H9 (cell line): Measurements from ENCODE around the gene CDH15. TPM values are rescaled to one million over a fixed set of nuclear protein-coding genes. Genes with fewer than 3 reads are reported as not detected.

ENCODE experiments used
- DNase-seq: peaks from one replicate; pipeline ENCODE4 v3.0.0-alpha.2; 2017
- H2AFZ ChIP-seq: one replicate; pipeline ENCODE4 v1.6.1; 2013; ENCODE audit warnings: mild to moderate bottlenecking, low read length, control low read depth, moderate library complexity
- H2AK5ac ChIP-seq: 2 replicates; pipeline ENCODE4 v1.6.1; 2013; ENCODE audit warnings: low read length, control low read depth, mixed read lengths; ENCODE audit not compliant: insufficient read length
- H2BK120ac ChIP-seq: one replicate; pipeline ENCODE4 v1.6.1; 2013; ENCODE audit warnings: low read depth, mild to moderate bottlenecking, low read length, control low read depth, inconsistent platforms; ENCODE audit not compliant: poor library complexity, severe bottlenecking
- H2BK12ac ChIP-seq: 2 replicates; pipeline ENCODE4 v1.6.1; 2013; ENCODE audit warnings: low read length, control low read depth, mixed read lengths, low read depth; ENCODE audit not compliant: insufficient read length
- H2BK15ac ChIP-seq: 2 replicates; pipeline ENCODE4 v1.6.1; 2013; ENCODE audit warnings: low read depth, low read length, control low read depth
- H2BK20ac ChIP-seq: one replicate; pipeline ENCODE4 v1.6.1; 2013; ENCODE audit warnings: low read depth, mild to moderate bottlenecking, low read length, control low read depth, inconsistent platforms; ENCODE audit not compliant: poor library complexity, severe bottlenecking
- H2BK5ac ChIP-seq: 2 replicates; pipeline ENCODE4 v1.6.1; 2013; ENCODE audit warnings: low read length, control low read depth, mixed read lengths; ENCODE audit not compliant: insufficient read length
- H3K14ac ChIP-seq: 2 replicates; pipeline ENCODE4 v1.6.1; 2013; ENCODE audit warnings: low read length, control low read depth; ENCODE audit not compliant: insufficient read depth
- H3K18ac ChIP-seq: 2 replicates; pipeline ENCODE4 v1.6.1; 2013; ENCODE audit warnings: low read depth, mild to moderate bottlenecking, mixed read lengths, low read length, control low read depth; ENCODE audit not compliant: insufficient read length
- H3K23ac ChIP-seq: 2 replicates; pipeline ENCODE4 v1.6.1; 2013; ENCODE audit warnings: low read length, control low read depth, mixed read lengths, low read depth; ENCODE audit not compliant: insufficient read length
- H3K23me2 ChIP-seq: 2 replicates; pipeline ENCODE4 v1.6.1; 2013; ENCODE audit warnings: low read depth, mild to moderate bottlenecking, mixed read lengths, low read length, control low read depth; ENCODE audit not compliant: insufficient read length, poor library complexity, severe bottlenecking
- H3K27ac ChIP-seq: 2 replicates; pipeline ENCODE4 v1.5.1; 2013; ENCODE audit warnings: low read length, control low read depth, mixed read lengths, low read depth; ENCODE audit not compliant: insufficient read length
- H3K27me3 ChIP-seq: 2 replicates; pipeline ENCODE4 v1.6.1; 2013; ENCODE audit warnings: low read length, control low read depth, inconsistent platforms; ENCODE audit not compliant: insufficient read depth
- H3K4ac ChIP-seq: 2 replicates; pipeline ENCODE4 v1.6.1; 2013; ENCODE audit warnings: low read depth, mild to moderate bottlenecking, control low read depth, inconsistent platforms, low read length, moderate library complexity
- H3K4me1 ChIP-seq: 2 replicates; pipeline ENCODE4 v1.6.1; 2013; ENCODE audit warnings: low read length, control low read depth, inconsistent platforms; ENCODE audit not compliant: insufficient read depth
- H3K4me2 ChIP-seq: 2 replicates; pipeline ENCODE4 v1.6.1; 2013; ENCODE audit warnings: low read length, control low read depth, mixed read lengths; ENCODE audit not compliant: insufficient read length, insufficient read depth
- H3K56ac ChIP-seq: 2 replicates; pipeline ENCODE4 v1.6.1; 2013; ENCODE audit warnings: low read depth, mild to moderate bottlenecking, mixed read lengths, low read length, control low read depth; ENCODE audit not compliant: insufficient read length
- H3K79me1 ChIP-seq: 2 replicates; pipeline ENCODE4 v1.6.1; 2013; ENCODE audit warnings: low read depth, mild to moderate bottlenecking, moderate library complexity, low read length, control low read depth, inconsistent platforms; ENCODE audit not compliant: insufficient read depth, poor library complexity, severe bottlenecking
- H3K79me2 ChIP-seq: 2 replicates; pipeline ENCODE4 v1.6.1; 2013; ENCODE audit warnings: low read length, control low read depth, inconsistent platforms; ENCODE audit not compliant: insufficient read depth
- H3K9ac ChIP-seq: 2 replicates; pipeline ENCODE4 v1.6.1; 2013; ENCODE audit warnings: low read length, control low read depth, mixed read lengths; ENCODE audit not compliant: insufficient read length; ENCODE audit errors: extremely low read depth
- H3K9me3 ChIP-seq: one replicate; pipeline ENCODE4 v1.6.1; 2013; ENCODE audit warnings: low read depth, low read length, inconsistent platforms; ENCODE audit not compliant: control insufficient read depth
- H3T11ph ChIP-seq: one replicate; pipeline ENCODE4 v1.6.1; 2013; ENCODE audit warnings: mild to moderate bottlenecking, low read length, control low read depth, inconsistent platforms
- H4K20me1 ChIP-seq: one replicate; pipeline ENCODE4 v1.6.1; 2013; ENCODE audit not compliant: control insufficient read depth, insufficient read length, insufficient read depth
- H4K5ac ChIP-seq: 2 replicates; pipeline ENCODE4 v1.6.1; 2013; ENCODE audit warnings: low read depth, mild to moderate bottlenecking, mixed read lengths, low read length, control low read depth; ENCODE audit not compliant: insufficient read length
- H4K8ac ChIP-seq: replicated peaks from 2 replicates; pipeline ENCODE4 v1.6.1; 2013; ENCODE audit warnings: low read length, control low read depth, mixed read lengths, low read depth; ENCODE audit not compliant: insufficient read length
- H4K91ac ChIP-seq: 2 replicates; pipeline ENCODE4 v1.6.1; 2013; ENCODE audit warnings: low read depth, mild to moderate bottlenecking, moderate library complexity, mixed read lengths, low read length, control low read depth; ENCODE audit not compliant: insufficient read length
- H3K27ac Mint-ChIP-seq, 3 experiments: 2 replicates in 2 of 3; 3 replicates in 1 of 3; pipeline ENCODE4 v1.8.0; 2020 to 2021; ENCODE audit warnings: mixed read lengths in 3 of 3, mild to moderate bottlenecking in 1 of 3, moderate library complexity in 1 of 3
- H3K27me3 Mint-ChIP-seq: 2 replicates; pipeline ENCODE4 v1.8.0; 2021; ENCODE audit warnings: low read depth, mild to moderate bottlenecking, moderate library complexity, mixed read lengths
- H3K36me3 Mint-ChIP-seq, 3 experiments: 2 replicates in 2 of 3; 3 replicates in 1 of 3; pipeline ENCODE4 v1.8.0; 2020 to 2021; ENCODE audit warnings: low read depth in 3 of 3, mixed read lengths in 3 of 3; ENCODE audit not compliant: insufficient read depth in 1 of 3
- H3K4me1 Mint-ChIP-seq, 2 experiments: 2 replicates each; pipeline ENCODE4 v1.8.0; 2020; ENCODE audit warnings: mixed read lengths in 2 of 2
- H3K4me3 Mint-ChIP-seq, 2 experiments: 2 replicates in 1 of 2; 3 replicates in 1 of 2; pipeline ENCODE4 v1.8.0; 2020 to 2021; ENCODE audit warnings: mild to moderate bottlenecking in 2 of 2, mixed read lengths in 2 of 2, moderate library complexity in 1 of 2
- H3K9me3 Mint-ChIP-seq, 2 experiments: 2 replicates in 1 of 2; 3 replicates in 1 of 2; pipeline ENCODE4 v1.8.0; 2020; ENCODE audit warnings: mild to moderate bottlenecking in 2 of 2, mixed read lengths in 2 of 2, moderate library complexity in 1 of 2
- WGBS: extraction: QIAGEN DNeasy Blood & Tissue Kit; methylation state at CpG from one replicate; pipeline ENCODE4 v1.1.7; 2013; ENCODE audit warnings: missing lambda C conversion rate, low lambda C conversion rate, mixed read lengths; ENCODE audit not compliant: insufficient read length; ENCODE audit errors: extremely low coverage; 5-methylcytosine and 5-hydroxymethylcytosine counted together
- total RNA-seq: library from RNA; stranded (reverse); gene quantifications from 2 replicates; pipeline ENCODE4 v1.2.1, GENCODE V29; 2021
- TF ChIP-seq, protein P1 (sequence below): fragments of 200-600 bp; sonication (generic); conservative IDR thresholded peaks from 3 replicates; pipeline ENCODE4 v1.8.0; 2021; ENCODE audit warnings: antibody characterized with exemption, mild to moderate bottlenecking

Gene CDH15
- total RNA-seq, 1 experiment from 2014 or later, result 0.28 TPM

GRCh38 chr16:89210904-89211515 lies 39.5 kb downstream of the CDH15 start:
- Histone ChIP-seq H4K8ac (no peak overlapping the region), H4K5ac (no peak overlapping the region), H3T11ph (no peak overlapping the region), H3K9ac (no peak overlapping the region), H3K27me3 (no peaks in the 10 kb centered on the region), H2BK20ac (no peak overlapping the region), H3K9me3 (no peaks in the 10 kb centered on the region), H2BK12ac (no peak overlapping the region), H3K4ac (no peak overlapping the region), H3K79me1 (no peaks in the 10 kb centered on the region), H3K23me2 (no peaks in the 10 kb centered on the region), H3K4me1 (no peaks in the 10 kb centered on the region), H2AK5ac (no peak overlapping the region), H2BK120ac (no peak overlapping the region), H3K79me2 (no peaks in the 10 kb centered on the region), H4K91ac (no peak overlapping the region), H3K18ac (no peak overlapping the region), H3K23ac (no peak overlapping the region), H3K56ac (no peak overlapping the region), H4K20me1 (no peaks in the 10 kb centered on the region), H2BK15ac (no peak overlapping the region), H2AFZ (no peak overlapping the region), H3K27ac (no peak overlapping the region), H3K14ac (no peak overlapping the region), H2BK5ac (no peak overlapping the region), H3K4me2 (no peak overlapping the region)
- H3K4me3 Mint-ChIP-seq, result no peak overlapping the region
- H3K9me3 Mint-ChIP-seq, result no peaks in the 10 kb centered on the region
- no peaks in the 10 kb centered on the region for H3K4me1 Mint-ChIP-seq
- no peak overlapping the region for H3K27ac Mint-ChIP-seq
- peaks cover 15% of the 10 kb centered on the region for H3K27me3 Mint-ChIP-seq
- DNase-seq, result no peak
- H3K36me3 Mint-ChIP-seq, result no peaks in the 10 kb centered on the region
- TF ChIP-seq, protein P1, sequence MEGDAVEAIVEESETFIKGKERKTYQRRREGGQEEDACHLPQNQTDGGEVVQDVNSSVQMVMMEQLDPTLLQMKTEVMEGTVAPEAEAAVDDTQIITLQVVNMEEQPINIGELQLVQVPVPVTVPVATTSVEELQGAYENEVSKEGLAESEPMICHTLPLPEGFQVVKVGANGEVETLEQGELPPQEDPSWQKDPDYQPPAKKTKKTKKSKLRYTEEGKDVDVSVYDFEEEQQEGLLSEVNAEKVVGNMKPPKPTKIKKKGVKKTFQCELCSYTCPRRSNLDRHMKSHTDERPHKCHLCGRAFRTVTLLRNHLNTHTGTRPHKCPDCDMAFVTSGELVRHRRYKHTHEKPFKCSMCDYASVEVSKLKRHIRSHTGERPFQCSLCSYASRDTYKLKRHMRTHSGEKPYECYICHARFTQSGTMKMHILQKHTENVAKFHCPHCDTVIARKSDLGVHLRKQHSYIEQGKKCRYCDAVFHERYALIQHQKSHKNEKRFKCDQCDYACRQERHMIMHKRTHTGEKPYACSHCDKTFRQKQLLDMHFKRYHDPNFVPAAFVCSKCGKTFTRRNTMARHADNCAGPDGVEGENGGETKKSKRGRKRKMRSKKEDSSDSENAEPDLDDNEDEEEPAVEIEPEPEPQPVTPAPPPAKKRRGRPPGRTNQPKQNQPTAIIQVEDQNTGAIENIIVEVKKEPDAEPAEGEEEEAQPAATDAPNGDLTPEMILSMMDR, result no peak
- no CpG with 5 or more reads among the region's 15 CpGs for WGBS
